Left ventricle myocardium inferior (tissue), 1 donor: ENCODE results near the gene CYYR1. TPM values are rescaled to one million over a fixed set of nuclear protein-coding genes. Genes with fewer than 3 reads are reported as not detected.
A peak's percentile ranks its signal among the peaks of the same experiment; 100 is the strongest.

ENCODE experiments used
- DNase-seq: peaks from one replicate; pipeline ENCODE4 v3.0.0-alpha.2; 2020
- H3K27ac ChIP-seq: fragments of 200-600 bp; replicated peaks from 2 replicates; pipeline ENCODE4 v1.8.0; 2021
- H3K27me3 ChIP-seq: fragments of 200-600 bp; 2 replicates; pipeline ENCODE4 v1.8.0; 2021; ENCODE audit warnings: low read depth
- H3K36me3 ChIP-seq: fragments of 200-600 bp; 2 replicates; pipeline ENCODE4 v1.8.0; 2021
- H3K4me1 ChIP-seq: fragments of 200-600 bp; 2 replicates; pipeline ENCODE4 v1.8.0; 2021
- H3K4me3 ChIP-seq: fragments of 200-600 bp; 2 replicates; pipeline ENCODE4 v1.8.0; 2021; ENCODE audit warnings: mild to moderate bottlenecking, moderate library complexity
- H3K9me3 ChIP-seq: fragments of 200-600 bp; replicated peaks from 2 replicates; pipeline ENCODE4 v1.8.0; 2021
- intact Hi-C: fragments of 100-400 bp; cut with micrococcal nuclease; formaldehyde crosslinking; loops from one replicate; pipeline ENCODE4 v1.11.0; 2022
- total RNA-seq: library from RNA; stranded (reverse); fragmentation: NEBNext Ultra II Directional; extraction: Animal tissue kit (Norgen Biotek cat#: 25700); gene quantifications from one replicate; pipeline ENCODE4 v1.2.1, GENCODE V29; 2021
- TF ChIP-seq, protein P1 (sequence below): fragments of 200-600 bp; IDR thresholded peaks from 2 replicates; pipeline ENCODE4 v1.8.0; 2021; ENCODE audit warnings: antibody characterized with exemption, mild to moderate bottlenecking, borderline replicate concordance
- donor health status: DM: no; HTN: yes; CAD: no; lungs with severe emphysema.

The CYYR1 gene
- total RNA-seq, 1 donor from 2014 or later = 21.6 TPM

DNA sequence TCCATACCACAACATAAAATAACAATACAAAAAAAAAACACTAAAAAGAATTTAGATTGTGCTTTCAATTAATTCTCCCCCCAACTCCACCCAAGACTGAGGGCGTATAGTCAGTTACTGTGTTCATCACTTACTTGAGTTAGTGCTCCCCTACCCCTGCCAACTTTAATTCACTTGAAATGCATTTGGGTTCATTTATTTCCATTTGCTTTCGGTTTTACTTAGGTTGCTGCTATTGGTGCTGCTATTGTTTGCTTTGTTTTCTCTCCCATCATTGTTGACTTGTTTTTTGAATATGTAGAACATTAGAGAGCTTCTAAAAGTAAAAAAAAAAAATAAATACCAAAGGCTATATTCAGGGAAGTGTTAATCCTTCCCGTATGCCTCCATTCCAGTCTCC, 10.7 kb upstream of the CYYR1 start:
- H3K4me3 ChIP-seq = peak overlapping the region; percentile 42
- peaks cover 32% of the 10 kb centered on the region for H3K9me3 ChIP-seq
- H3K4me1 ChIP-seq = no peaks in the 10 kb centered on the region
- intact Hi-C loops = no loop called here
- peak overlapping the region; percentile 38 for H3K27ac ChIP-seq
- TF ChIP-seq, protein P1, sequence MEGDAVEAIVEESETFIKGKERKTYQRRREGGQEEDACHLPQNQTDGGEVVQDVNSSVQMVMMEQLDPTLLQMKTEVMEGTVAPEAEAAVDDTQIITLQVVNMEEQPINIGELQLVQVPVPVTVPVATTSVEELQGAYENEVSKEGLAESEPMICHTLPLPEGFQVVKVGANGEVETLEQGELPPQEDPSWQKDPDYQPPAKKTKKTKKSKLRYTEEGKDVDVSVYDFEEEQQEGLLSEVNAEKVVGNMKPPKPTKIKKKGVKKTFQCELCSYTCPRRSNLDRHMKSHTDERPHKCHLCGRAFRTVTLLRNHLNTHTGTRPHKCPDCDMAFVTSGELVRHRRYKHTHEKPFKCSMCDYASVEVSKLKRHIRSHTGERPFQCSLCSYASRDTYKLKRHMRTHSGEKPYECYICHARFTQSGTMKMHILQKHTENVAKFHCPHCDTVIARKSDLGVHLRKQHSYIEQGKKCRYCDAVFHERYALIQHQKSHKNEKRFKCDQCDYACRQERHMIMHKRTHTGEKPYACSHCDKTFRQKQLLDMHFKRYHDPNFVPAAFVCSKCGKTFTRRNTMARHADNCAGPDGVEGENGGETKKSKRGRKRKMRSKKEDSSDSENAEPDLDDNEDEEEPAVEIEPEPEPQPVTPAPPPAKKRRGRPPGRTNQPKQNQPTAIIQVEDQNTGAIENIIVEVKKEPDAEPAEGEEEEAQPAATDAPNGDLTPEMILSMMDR = no peak
- H3K27me3 ChIP-seq = no peaks in the 10 kb centered on the region
- no peak for DNase-seq
- H3K36me3 ChIP-seq = no peaks in the 10 kb centered on the region

DNA sequence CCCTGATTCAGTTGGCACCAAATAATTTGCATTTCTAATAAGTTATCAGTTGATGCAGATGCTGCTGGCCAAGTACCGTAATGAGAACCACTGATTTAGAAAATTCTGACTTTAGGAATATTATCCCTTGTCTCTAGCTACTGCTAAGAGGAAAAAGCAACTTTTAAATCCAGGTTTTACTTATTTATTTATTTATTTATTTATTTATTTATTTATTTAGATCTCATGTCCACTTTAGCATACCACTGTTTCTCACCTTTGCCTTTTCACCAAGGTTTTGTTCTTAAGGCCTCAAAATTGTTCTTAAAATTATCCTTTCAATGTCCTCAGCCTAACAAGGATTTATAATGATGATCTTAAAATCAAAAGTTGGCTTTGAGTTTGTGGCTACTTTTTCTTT, 8.7 kb upstream of the CYYR1 start:
- no peak overlapping the region for H3K27ac ChIP-seq
- intact Hi-C loops = no loop called here
- H3K9me3 ChIP-seq = peaks cover 33% of the 10 kb centered on the region
- no peaks in the 10 kb centered on the region for H3K36me3 ChIP-seq
- no peaks in the 10 kb centered on the region for H3K27me3 ChIP-seq
- H3K4me1 ChIP-seq = no peaks in the 10 kb centered on the region
- DNase-seq = no peak
- H3K4me3 ChIP-seq = no peak overlapping the region
- TF ChIP-seq, protein P1 = no peak

DNA sequence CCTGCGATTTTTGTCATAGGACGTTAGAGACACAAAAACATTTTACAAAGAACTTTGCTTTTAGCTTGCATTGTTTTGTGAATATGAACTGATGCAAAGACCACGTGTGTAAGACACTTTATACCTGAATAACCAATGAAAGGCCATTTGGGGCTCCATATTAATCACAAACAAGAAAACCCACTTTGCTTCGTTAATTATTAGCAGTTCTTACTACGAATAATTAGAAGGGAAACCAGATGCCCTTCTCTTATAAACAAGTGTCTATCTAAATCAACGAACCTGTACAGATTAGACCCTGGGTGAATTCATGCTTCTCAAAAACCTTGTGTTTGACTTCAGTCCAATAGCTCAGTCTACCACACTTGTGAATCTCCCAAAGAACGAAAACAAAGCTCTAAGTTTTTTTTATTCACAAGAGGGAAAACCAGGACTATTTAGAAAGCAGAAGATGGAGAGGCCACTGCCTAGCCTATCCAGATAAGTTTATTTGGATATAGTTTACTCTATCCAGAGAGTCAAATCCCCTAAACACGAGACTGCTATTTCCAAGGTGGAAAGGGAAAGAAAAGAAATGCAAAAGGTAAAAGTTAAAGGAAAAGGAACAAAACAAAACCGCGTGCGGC, 897 bp downstream of the CYYR1 start:
- no peak for DNase-seq
- no peaks in the 10 kb centered on the region for H3K36me3 ChIP-seq
- TF ChIP-seq, protein P1 = no peak
- intact Hi-C loops = no loop called here
- H3K27me3 ChIP-seq = peaks cover 33% of the 10 kb centered on the region
- peak overlapping the region; percentile 92 for H3K27ac ChIP-seq
- peak overlapping the region; percentile 70 for H3K4me3 ChIP-seq
- peaks cover 23% of the 10 kb centered on the region for H3K9me3 ChIP-seq
- H3K4me1 ChIP-seq = peaks cover 18% of the 10 kb centered on the region

DNA sequence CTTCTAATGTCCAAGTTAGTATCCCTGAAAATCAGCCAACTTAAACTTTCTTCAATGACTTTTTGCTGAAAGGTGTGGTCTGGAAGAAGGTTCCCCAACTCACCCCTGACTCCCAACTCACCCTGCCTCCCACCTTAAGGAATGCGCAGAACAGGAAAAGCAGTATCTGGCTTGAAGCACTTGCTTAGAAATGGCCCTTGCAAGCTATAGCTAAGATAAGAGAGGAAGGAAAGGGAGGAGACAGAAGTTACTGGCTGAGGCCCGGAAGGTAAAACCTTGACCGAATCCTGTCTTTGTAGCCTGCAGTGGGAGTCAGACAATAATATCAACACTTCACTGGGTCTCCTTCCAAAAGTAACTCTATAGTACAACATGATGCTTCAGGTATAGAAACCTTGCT, 2.9 kb downstream of the CYYR1 start:
- no peak for DNase-seq
- peak overlapping the region; percentile 70 for H3K4me3 ChIP-seq
- peaks cover 33% of the 10 kb centered on the region for H3K27me3 ChIP-seq
- peaks cover 33% of the 10 kb centered on the region for H3K4me1 ChIP-seq
- intact Hi-C loops = no loop called here
- H3K36me3 ChIP-seq = no peaks in the 10 kb centered on the region
- H3K9me3 ChIP-seq = peaks cover 20% of the 10 kb centered on the region
- TF ChIP-seq, protein P1 = no peak
- peak overlapping the region; percentile 92 for H3K27ac ChIP-seq

DNA sequence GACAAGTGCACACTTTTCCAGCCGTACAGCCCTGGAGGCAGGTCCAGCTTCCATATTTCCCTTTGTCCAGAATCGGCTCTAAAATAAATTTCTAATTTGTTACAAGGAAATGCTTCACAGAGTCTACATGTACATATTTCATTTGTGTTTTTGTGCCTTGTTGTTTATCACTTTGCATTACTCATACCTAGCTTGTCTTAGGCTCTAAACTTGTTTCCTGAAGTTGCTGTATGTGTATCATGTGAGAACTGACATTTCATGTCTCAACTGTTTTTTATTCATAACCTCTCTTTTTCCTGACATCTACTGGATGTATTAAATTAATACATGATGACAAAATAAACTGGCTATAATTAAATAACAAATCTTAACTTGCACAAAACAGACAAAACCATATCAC, 7.5 kb downstream of the CYYR1 start:
- Histone ChIP-seq H3K9me3 (no peaks in the 10 kb centered on the region), H3K4me3 (no peak overlapping the region), H3K27ac (peak overlapping the region; percentile 92), H3K4me1 (peaks cover 47% of the 10 kb centered on the region), H3K36me3 (no peaks in the 10 kb centered on the region), H3K27me3 (no peaks in the 10 kb centered on the region)
- intact Hi-C loops = no loop called here
- no peak for DNase-seq
- TF ChIP-seq, protein P1 = no peak
